Loucy (cell line): ENCODE results near the gene SLC9C2.

Experiments
- CTCF ChIP-seq: fragments of 200-600 bp; sonication (generic); conservative IDR thresholded peaks from 2 replicates; pipeline ENCODE4 v1.5.1; 2014; ENCODE audit warnings: mild to moderate bottlenecking, antibody characterized with exemption, low read length
- EZH2phosphoT487 ChIP-seq: fragments of 200-600 bp; IDR thresholded peaks from 2 replicates; pipeline ENCODE4 v1.6.1; 2018; ENCODE audit warnings: antibody characterized with exemption, mild to moderate bottlenecking, moderate library complexity, borderline replicate concordance

DNA sequence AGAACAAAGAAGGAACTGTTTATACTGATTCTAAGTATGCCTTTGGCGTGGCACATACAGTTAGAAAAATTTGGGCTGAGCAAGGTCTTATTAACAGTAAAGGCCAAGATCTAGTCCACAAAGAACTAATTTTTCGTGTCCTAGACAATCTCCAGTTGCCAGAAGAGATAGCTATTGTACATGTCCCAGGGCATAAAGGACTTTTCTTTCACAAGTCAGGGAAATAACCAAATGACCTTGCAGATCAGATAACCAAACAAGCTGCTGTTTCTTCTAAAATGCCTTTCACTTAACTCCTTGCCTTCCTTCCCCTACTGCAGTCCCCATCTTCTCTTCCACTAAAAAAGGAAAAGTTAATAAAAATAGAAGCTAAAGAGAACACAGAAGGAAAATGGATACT is 36.2 kb upstream of the SLC9C2 start:
- TF ChIP-seq CTCF = no peak
- no peak for TF ChIP-seq EZH2phosphoT487
